H1 (cell line): ENCODE data around the gene TTC28. TPM values are rescaled to one million over a fixed set of nuclear protein-coding genes. Genes with fewer than 3 reads are reported as not detected.

ENCODE experiments used
- CTCF ChIA-PET: fragments of 300-600 bp; sonication (Branson Sonifier 250); formaldehyde crosslinking; loops from one replicate; lab custom pipeline; 2021; ENCODE audit not compliant: partially characterized antibody; lab: Charles Lee
- POLR2A ChIA-PET: fragments of 300-600 bp; sonication (Branson Sonifier 250); formaldehyde crosslinking; loops from one replicate; lab custom pipeline; 2021; ENCODE audit warnings: inconsistent platforms; ENCODE audit not compliant: partially characterized antibody; lab: Charles Lee
- DNase-seq, 2 experiments: peaks; one replicate each; pipeline versions ENCODE4 v3.0.0 to v3.0.0-alpha.2; 2010 to 2022; ENCODE audit warnings: low spot score in 2 of 2, low read depth in 1 of 2, mixed read lengths in 1 of 2
- FAIRE-seq: peaks from 2 replicates; lab custom pipeline; 2011; peaks lifted over from hg19 to GRCh38; lab: Jason Lieb, UNC
- H2AFZ ChIP-seq: 2 replicates; pipeline ENCODE4 v1.8.1; 2012; ENCODE audit warnings: low read length, inconsistent platforms
- H2AK5ac ChIP-seq: 2 replicates; pipeline ENCODE4 v1.6.1; 2013; ENCODE audit warnings: low read depth, low read length
- H2BK120ac ChIP-seq: replicated peaks from 2 replicates; pipeline ENCODE3; 2013; ENCODE audit warnings: low read depth, low read length, inconsistent platforms
- H2BK12ac ChIP-seq: 2 replicates; pipeline ENCODE4 v1.6.1; 2013; ENCODE audit warnings: low read depth, low read length
- H2BK15ac ChIP-seq: 2 replicates; pipeline ENCODE4 v1.6.1; 2013; ENCODE audit warnings: low read length
- H2BK20ac ChIP-seq: 2 replicates; pipeline ENCODE4 v1.6.1; 2013; ENCODE audit warnings: low read length
- H2BK5ac ChIP-seq: 2 replicates; pipeline ENCODE4 v1.6.1; 2013; ENCODE audit warnings: low read depth, low read length
- H3K14ac ChIP-seq: 2 replicates; pipeline ENCODE4 v1.6.1; 2013; ENCODE audit warnings: inconsistent platforms; ENCODE audit not compliant: insufficient read length
- H3K18ac ChIP-seq: 2 replicates; pipeline ENCODE4 v1.6.1; 2013; ENCODE audit warnings: low read length; ENCODE audit errors: extremely low read depth
- H3K23ac ChIP-seq: 2 replicates; pipeline ENCODE4 v1.6.1; 2013; ENCODE audit warnings: inconsistent platforms; ENCODE audit not compliant: insufficient read length
- H3K23me2 ChIP-seq: 2 replicates; pipeline ENCODE4 v1.6.1; 2013; ENCODE audit warnings: low read depth, low read length
- H3K27ac ChIP-seq: 2 replicates; pipeline ENCODE4 v1.6.1; 2011; ENCODE audit warnings: low read depth, low read length, inconsistent platforms
- H3K27me3 ChIP-seq, 4 experiments: replicated peaks in 1 of 4; 1 replicate in 1 of 4; 2 replicates in 3 of 4; pipeline versions ENCODE4 v1.6.1 to v1.8.1; 2011 to 2013; ENCODE audit warnings: low read length in 3 of 4, mild to moderate bottlenecking in 3 of 4, inconsistent platforms in 2 of 4, mixed read lengths in 2 of 4, moderate library complexity in 1 of 4; ENCODE audit not compliant: control insufficient read depth in 3 of 4, insufficient read depth in 3 of 4; ENCODE audit errors: extremely low read depth in 1 of 4
- H3K36me3 ChIP-seq, 4 experiments: 2 replicates each; pipeline versions ENCODE4 v1.6.1 to v1.8.1; 2011 to 2013; ENCODE audit warnings: mild to moderate bottlenecking in 4 of 4, low read length in 3 of 4, moderate library complexity in 2 of 4, control low read depth in 1 of 4, inconsistent platforms in 1 of 4; ENCODE audit not compliant: insufficient read depth in 4 of 4, control insufficient read depth in 2 of 4
- H3K4ac ChIP-seq: replicated peaks from 2 replicates; pipeline ENCODE3; 2013; ENCODE audit warnings: low read length, low read depth, mixed read lengths, inconsistent platforms; ENCODE audit not compliant: insufficient read length
- H3K4me1 ChIP-seq, 4 experiments: replicated peaks in 1 of 4; 1 replicate in 1 of 4; 2 replicates in 3 of 4; pipeline versions ENCODE4 v1.6.1 to v1.8.1; 2011 to 2013; ENCODE audit warnings: low read length in 3 of 4, inconsistent platforms in 2 of 4, mixed read lengths in 1 of 4; ENCODE audit not compliant: insufficient read depth in 4 of 4, control insufficient read depth in 3 of 4
- H3K4me2 ChIP-seq, 2 experiments: 2 replicates each; pipeline versions ENCODE4 v1.6.1 to v1.8.1; 2011 to 2013; ENCODE audit warnings: low read depth in 2 of 2, low read length in 2 of 2, control low read depth in 1 of 2, inconsistent platforms in 1 of 2, mild to moderate bottlenecking in 1 of 2; ENCODE audit not compliant: insufficient read depth in 1 of 2
- H3K4me3 ChIP-seq, 4 experiments: fragments of 200-600, 300-600 bp in 1 of 4; sonication (generic), shearing (Covaris generic), sonication (Bioruptor Twin) in 1 of 4; 2 replicates each; pipeline versions ENCODE4 v1.5.1 to v1.8.1; 2011 to 2016; ENCODE audit warnings: low read length in 4 of 4, low read depth in 3 of 4, control low read depth in 2 of 4, inconsistent platforms in 2 of 4, mild to moderate bottlenecking in 2 of 4, mixed read lengths in 1 of 4, moderate library complexity in 1 of 4; ENCODE audit not compliant: insufficient read depth in 2 of 4; ENCODE audit errors: extremely low read depth in 1 of 4
- H3K56ac ChIP-seq: replicated peaks from 2 replicates; pipeline ENCODE3; 2013; ENCODE audit warnings: low read depth, mild to moderate bottlenecking, mixed read lengths, low read length, inconsistent platforms; ENCODE audit not compliant: insufficient read length
- H3K79me1 ChIP-seq: 2 replicates; pipeline ENCODE4 v1.6.1; 2013; ENCODE audit warnings: low read depth, low read length, control low read depth
- H3K79me2 ChIP-seq, 2 experiments: 2 replicates each; pipeline versions ENCODE4 v1.6.1 to v1.8.1; 2012 to 2013; ENCODE audit warnings: low read length in 2 of 2, mild to moderate bottlenecking in 2 of 2, inconsistent platforms in 1 of 2; ENCODE audit not compliant: insufficient read depth in 2 of 2, control insufficient read depth in 1 of 2
- H3K9ac ChIP-seq, 4 experiments: replicated peaks in 1 of 4; 1 replicate in 1 of 4; 2 replicates in 3 of 4; pipeline versions ENCODE4 v1.6.1 to v1.8.1; 2011 to 2013; ENCODE audit warnings: low read depth in 3 of 4, low read length in 3 of 4, control low read depth in 2 of 4, mild to moderate bottlenecking in 2 of 4, moderate library complexity in 2 of 4, inconsistent platforms in 1 of 4; ENCODE audit errors: extremely low read depth in 1 of 4
- H3K9me3 ChIP-seq, 2 experiments: 2 replicates each; pipeline versions ENCODE4 v1.6.1 to v1.8.1; 2012 to 2013; ENCODE audit warnings: mild to moderate bottlenecking in 2 of 2, moderate library complexity in 2 of 2, control low read depth in 1 of 2, inconsistent platforms in 1 of 2, low read depth in 1 of 2, low read length in 1 of 2, mixed read lengths in 1 of 2; ENCODE audit not compliant: insufficient read depth in 2 of 2
- H4K20me1 ChIP-seq, 2 experiments: replicated peaks in 1 of 2; 2 replicates each; pipeline versions ENCODE3 to v1.8.1; 2011 to 2013; ENCODE audit warnings: inconsistent platforms in 2 of 2, low read length in 2 of 2, mild to moderate bottlenecking in 1 of 2; ENCODE audit not compliant: insufficient read depth in 2 of 2, control insufficient read depth in 1 of 2
- H4K5ac ChIP-seq: 2 replicates; pipeline ENCODE4 v1.6.1; 2013; ENCODE audit warnings: low read length, low read depth, mixed read lengths, inconsistent platforms; ENCODE audit not compliant: insufficient read length
- H4K8ac ChIP-seq: 2 replicates; pipeline ENCODE4 v1.8.0; 2013; ENCODE audit warnings: mild to moderate bottlenecking, moderate library complexity, low read length, inconsistent platforms; ENCODE audit not compliant: insufficient read depth; ENCODE audit errors: extremely low read depth
- H4K91ac ChIP-seq: replicated peaks from 2 replicates; pipeline ENCODE3; 2013; ENCODE audit warnings: low read length, mixed read lengths, inconsistent platforms; ENCODE audit not compliant: insufficient read length
- ASH2L ChIP-seq: fragments of 200-600, 300-600 bp; sonication (generic); IDR thresholded peaks from one replicate; pipeline ENCODE4 v1.7.1; 2017; ENCODE audit warnings: low read length
- BACH1 ChIP-seq: IDR thresholded peaks from 2 replicates; pipeline ENCODE4 v1.6.1; 2012; ENCODE audit warnings: low read length, improper control_type of control experiment
- CEBPB ChIP-seq: IDR thresholded peaks from 2 replicates; pipeline ENCODE4 v1.6.1; 2012; ENCODE audit warnings: low read depth, low read length
- CREB1 ChIP-seq: IDR thresholded peaks from 2 replicates; pipeline ENCODE4 v1.6.1; 2012; ENCODE audit warnings: inconsistent platforms
- EGR1 ChIP-seq: IDR thresholded peaks from 2 replicates; pipeline ENCODE4 v1.6.1; 2011; ENCODE audit warnings: low read depth, low read length, borderline replicate concordance
- GABPA ChIP-seq: IDR thresholded peaks from 2 replicates; pipeline ENCODE4 v1.6.1; 2011; ENCODE audit warnings: mild to moderate bottlenecking, low read length, moderate library complexity, borderline replicate concordance; ENCODE audit not compliant: insufficient read depth
- JUND ChIP-seq: IDR thresholded peaks from 2 replicates; pipeline ENCODE4 v1.6.1; 2011; ENCODE audit warnings: mild to moderate bottlenecking, improper control_type of control experiment, low read length
- KDM1A ChIP-seq: fragments of 200-600, 300-600 bp; sonication (generic); IDR thresholded peaks from 2 replicates; pipeline ENCODE4 v1.7.1; 2016; ENCODE audit warnings: mild to moderate bottlenecking, low read length, borderline replicate concordance
- KDM4A ChIP-seq: IDR thresholded peaks from one replicate; pipeline ENCODE4 v1.7.1; 2012; ENCODE audit warnings: low read depth, mild to moderate bottlenecking, moderate library complexity, low read length, inconsistent platforms; ENCODE audit not compliant: severe bottlenecking
- KDM5A ChIP-seq: fragments of 200-600 bp; IDR thresholded peaks from 2 replicates; pipeline ENCODE4 v1.7.1; 2012; ENCODE audit warnings: mild to moderate bottlenecking, low read length, inconsistent platforms, mixed read lengths
- POLR2AphosphoS5 ChIP-seq: IDR thresholded peaks from 2 replicates; pipeline ENCODE4 v1.6.1; 2011; ENCODE audit warnings: low read depth, low read length
- SP1 ChIP-seq: IDR thresholded peaks from 2 replicates; pipeline ENCODE4 v1.6.1; 2011; ENCODE audit warnings: low read depth, low read length
- USF2 ChIP-seq: IDR thresholded peaks from 2 replicates; pipeline ENCODE4 v1.6.1; 2011; ENCODE audit warnings: low read length, improper control_type of control experiment
- YY1 ChIP-seq: IDR thresholded peaks from 2 replicates; pipeline ENCODE4 v1.6.1; 2011; ENCODE audit warnings: low read depth, mild to moderate bottlenecking, low read length
- WGBS, 2 experiments: shearing (Covaris generic) in 1 of 2; methylation state at CpG; one replicate each; pipeline versions ENCODE4 v1.1.6 to v1.1.7; 2013 to 2015; ENCODE audit warnings: low lambda C conversion rate in 2 of 2, mixed read lengths in 2 of 2, inconsistent platforms in 1 of 2, low coverage in 1 of 2, missing lambda C conversion rate in 1 of 2; ENCODE audit not compliant: insufficient replicate concordance in 2 of 2, insufficient coverage in 1 of 2, insufficient read length in 1 of 2; ENCODE audit errors: extremely low coverage in 1 of 2, missing lambda C conversion rate in 1 of 2; 5-methylcytosine and 5-hydroxymethylcytosine counted together
- polyA plus RNA-seq, 7 experiments: library from polyadenylated mRNA; depleted of rRNA in 3 of 7; stranded (reverse) in 5 of 7; unstranded in 2 of 7; fragments of >200 nt in 5 of 7; fragments of 200-250 nt in 2 of 7; gene quantifications; 1 replicate in 5 of 7; 2 replicates in 1 of 7; 4 replicates in 1 of 7; pipeline versions ENCODE4 v1.2.1 to v1.2.3, GENCODE V29; 2011 to 2013; ENCODE audit warnings: missing spikeins in 2 of 7, mixed read lengths in 2 of 7
- total RNA-seq: library from RNA; stranded (reverse); fragmentation: NEBNext Ultra II Directional; extraction: Animal tissue kit (Norgen Biotek cat#: 25700); gene quantifications from 2 replicates; pipeline ENCODE4 v1.2.1, GENCODE V29; 2021

Gene TTC28
- total and polyA plus RNA-seq, 2 of the 8 experiments (the other 6 are each of a cell fraction or from before 2014, with no cell fraction given), result 2.6 to 12.6 TPM

GRCh38 chr22:28143241-28143865, 536.3 kb downstream of the TTC28 start:
- no peak overlapping the region for H4K8ac ChIP-seq
- no peak overlapping the region for H3K4me3 ChIP-seq
- peaks cover 0 to 8% (median 4%) of the 10 kb centered on the region in 4 experiments; a peak in 3 of 7 replicates for H3K4me1 ChIP-seq
- H3K14ac ChIP-seq, result no peak overlapping the region
- DNase-seq (no peak), FAIRE-seq (no peak)
- no peak overlapping the region for H3K27ac ChIP-seq
- no peaks in the 10 kb centered on the region for H3K36me3 ChIP-seq
- H2AK5ac ChIP-seq, result no peak overlapping the region
- no peaks in the 10 kb centered on the region for H3K9me3 ChIP-seq
- no peak overlapping the region for H3K23ac ChIP-seq
- no peaks in the 10 kb centered on the region for H4K20me1 ChIP-seq
- no peak overlapping the region for H3K4ac ChIP-seq
- no peak overlapping the region for H2AFZ ChIP-seq
- H2BK5ac ChIP-seq, result no peak overlapping the region
- no peak overlapping the region for H2BK12ac ChIP-seq
- H3K4me2 ChIP-seq, result no peak overlapping the region
- no peak overlapping the region for H2BK120ac ChIP-seq
- H4K5ac ChIP-seq, result no peak overlapping the region
- no peaks in the 10 kb centered on the region for H3K23me2 ChIP-seq
- no peak overlapping the region for H3K9ac ChIP-seq
- H3K56ac ChIP-seq, result no peak overlapping the region
- no peak overlapping the region for H2BK15ac ChIP-seq
- no peaks in the 10 kb centered on the region for H3K79me1 ChIP-seq
- ChIA-PET CTCF (no interaction called here), POLR2A (no interaction called here)
- 73% methylated on average over 2 of the region's 2 CpGs; no CpG with 5 or more reads in 1 of the 2 experiments for WGBS, 2 experiments
- no peaks in the 10 kb centered on the region for H3K79me2 ChIP-seq
- H3K27me3 ChIP-seq, result no peaks in the 10 kb centered on the region
- no peak overlapping the region for H4K91ac ChIP-seq
- no peak overlapping the region for H2BK20ac ChIP-seq
- no peak overlapping the region for H3K18ac ChIP-seq
- no peak for TF ChIP-seq KDM5A
- no peak for TF ChIP-seq EGR1
- no peak for TF ChIP-seq BACH1
- TF ChIP-seq POLR2AphosphoS5, result no peak
- TF ChIP-seq KDM1A, result no peak
- TF ChIP-seq GABPA, result no peak
- TF ChIP-seq USF2, result no peak
- TF ChIP-seq JUND, result no peak
- no peak for TF ChIP-seq YY1
- TF ChIP-seq KDM4A, result no peak
- TF ChIP-seq CEBPB, result no peak
- TF ChIP-seq CREB1, result no peak
- TF ChIP-seq SP1, result no peak
- TF ChIP-seq ASH2L, result no peak
